Coronary artery (tissue), 2 donors: ENCODE data around the gene ZNF283.

ENCODE experiments used
- DNase-seq: peaks from one replicate; pipeline ENCODE4 v3.0.0-alpha.2; 2017; ENCODE audit warnings: low spot score
- H3K27ac ChIP-seq, 2 donors: fragments of 200-600 bp; sonication (generic); one replicate each; pipeline ENCODE4 v1.5.1; 2016 to 2019
- H3K4me3 ChIP-seq: fragments of 200-600 bp; sonication (generic); 2 replicates; pipeline ENCODE4 v1.5.1; 2016; ENCODE audit warnings: mild to moderate bottlenecking, moderate library complexity
- TF ChIP-seq, protein P1 (sequence below): fragments of 200-600 bp; sonication (generic); IDR thresholded peaks from one replicate; pipeline ENCODE4 v1.5.1; 2019; ENCODE audit warnings: antibody characterized with exemption

ZNF283 gene

GRCh38 chr19:43789029-43789428 lies 38.1 kb upstream of the ZNF283 start:
- no peak for DNase-seq
- TF ChIP-seq, protein P1, sequence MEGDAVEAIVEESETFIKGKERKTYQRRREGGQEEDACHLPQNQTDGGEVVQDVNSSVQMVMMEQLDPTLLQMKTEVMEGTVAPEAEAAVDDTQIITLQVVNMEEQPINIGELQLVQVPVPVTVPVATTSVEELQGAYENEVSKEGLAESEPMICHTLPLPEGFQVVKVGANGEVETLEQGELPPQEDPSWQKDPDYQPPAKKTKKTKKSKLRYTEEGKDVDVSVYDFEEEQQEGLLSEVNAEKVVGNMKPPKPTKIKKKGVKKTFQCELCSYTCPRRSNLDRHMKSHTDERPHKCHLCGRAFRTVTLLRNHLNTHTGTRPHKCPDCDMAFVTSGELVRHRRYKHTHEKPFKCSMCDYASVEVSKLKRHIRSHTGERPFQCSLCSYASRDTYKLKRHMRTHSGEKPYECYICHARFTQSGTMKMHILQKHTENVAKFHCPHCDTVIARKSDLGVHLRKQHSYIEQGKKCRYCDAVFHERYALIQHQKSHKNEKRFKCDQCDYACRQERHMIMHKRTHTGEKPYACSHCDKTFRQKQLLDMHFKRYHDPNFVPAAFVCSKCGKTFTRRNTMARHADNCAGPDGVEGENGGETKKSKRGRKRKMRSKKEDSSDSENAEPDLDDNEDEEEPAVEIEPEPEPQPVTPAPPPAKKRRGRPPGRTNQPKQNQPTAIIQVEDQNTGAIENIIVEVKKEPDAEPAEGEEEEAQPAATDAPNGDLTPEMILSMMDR = no peak

GRCh38 chr19:43790587-43790986 lies 36.5 kb upstream of the ZNF283 start:
- DNase-seq = no peak
- Histone ChIP-seq H3K27ac (no peak overlapping the region), H3K4me3 (no peak overlapping the region)
- TF ChIP-seq, protein P1 = no peak

More at GRCh38 chr19:43789029-43789428, 38.1 kb upstream of the ZNF283 start:
- H3K4me3 ChIP-seq = no peak overlapping the region
- H3K27ac ChIP-seq = no peak overlapping the region

DNA sequence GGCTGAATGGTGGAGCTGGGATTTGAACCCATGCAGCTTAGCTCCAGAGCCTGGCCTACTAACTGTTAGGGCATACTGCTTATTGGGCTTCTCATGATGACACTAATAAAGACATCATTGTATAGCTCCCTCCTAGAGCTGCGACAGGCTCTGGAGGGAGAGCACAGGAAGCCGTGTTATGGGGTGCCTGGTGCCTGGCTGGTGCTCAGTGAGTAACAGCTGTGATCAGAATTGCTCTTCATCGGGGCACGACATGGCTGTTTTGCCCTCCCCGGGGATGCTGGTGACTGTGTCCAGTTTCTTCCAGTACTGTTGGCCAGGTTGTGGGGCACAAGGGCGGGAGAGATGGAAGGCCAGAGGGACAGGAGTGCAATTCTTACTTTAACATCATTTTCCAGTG lies 30.0 kb upstream of the ZNF283 start:
- H3K4me3 ChIP-seq = no peak overlapping the region
- TF ChIP-seq, protein P1 = no peak
- DNase-seq = no peak

DNA sequence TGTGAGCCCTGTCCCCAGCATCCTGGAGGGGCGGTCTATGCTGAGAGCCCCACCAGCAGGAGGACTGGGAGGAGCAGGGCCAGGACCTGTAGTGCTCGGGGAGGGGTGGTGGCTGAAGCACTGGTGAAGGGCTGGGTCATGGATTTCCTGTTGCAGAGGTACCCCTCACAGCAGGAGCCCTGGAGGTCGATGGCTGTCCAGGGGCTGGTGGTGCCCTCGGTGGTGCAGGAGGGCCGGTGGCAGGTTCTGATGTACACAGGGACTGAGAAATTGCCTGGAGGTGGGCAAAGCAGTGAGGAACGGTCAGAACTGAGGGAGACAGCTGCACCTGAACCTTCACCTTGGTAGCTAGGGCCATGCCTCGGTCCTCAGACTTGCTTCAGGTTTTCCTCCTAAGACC lies 29.6 kb upstream of the ZNF283 start:
- DNase-seq = no peak
- TF ChIP-seq, protein P1 = no peak
- Histone ChIP-seq H3K27ac (no peak overlapping the region), H3K4me3 (no peak overlapping the region)

More for the DNA sequence above, 30.0 kb upstream of the ZNF283 start:
- H3K27ac ChIP-seq = no peak overlapping the region

DNA sequence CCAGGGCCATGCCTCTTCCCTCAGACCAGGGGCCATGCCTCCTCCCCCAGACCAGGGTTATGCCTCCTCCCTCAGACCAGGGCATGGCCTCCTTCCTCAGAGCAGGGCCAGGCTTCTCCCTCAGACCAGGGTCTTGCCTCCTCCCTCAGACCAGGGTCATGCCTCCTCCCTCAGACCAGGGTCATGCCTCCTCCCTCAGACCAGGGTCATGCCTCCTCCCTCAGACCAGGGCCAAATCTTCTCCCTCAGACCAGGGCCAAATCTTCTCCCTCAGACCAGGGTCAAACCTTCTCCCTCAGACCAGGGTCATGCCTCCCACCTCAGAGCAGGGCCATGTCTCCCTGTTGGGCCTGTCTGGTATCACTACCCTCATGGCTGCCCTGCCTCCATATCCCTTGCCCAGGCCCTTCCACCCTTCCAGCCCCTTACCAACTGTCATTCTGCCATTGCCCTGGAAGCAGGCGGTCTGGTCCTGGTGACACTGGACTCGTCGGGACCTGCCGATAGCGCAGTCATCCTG lies 29.0 kb upstream of the ZNF283 start:
- Histone ChIP-seq H3K4me3 (peak overlapping the region; percentile 71), H3K27ac (no peak overlapping the region)
- TF ChIP-seq, protein P1 = no peak
- peak; percentile 38 for DNase-seq

- peak; percentile 62 for DNase-seq
- H3K4me3 ChIP-seq = peak overlapping the region; percentile 71
- H3K27ac ChIP-seq = no peak overlapping the region
- TF ChIP-seq, protein P1 = no peak
These were observed 28.3 kb upstream of the ZNF283 start for GRCh38 chr19:43798546-43799409.
